ENCODE results near the gene ANKRD13D.

Gene ANKRD13D

GRCh38 chr11:67302571-67303131 is 13.5 kb downstream of the ANKRD13D start:
- peak in 2 of 51 donors; percentile 25 to 43 for DNase-seq

- DNase-seq = peak in 42 of 51 donors; percentile 11 to 82 (median 58)
These were observed 14.2 kb downstream of the ANKRD13D start, which contains the start of gene SSH3 for GRCh38 chr11:67303132-67303834. TSS of gene SSH3 (plus strand) at chr11:67303530. CDS start at chr11:67303626, 96 bp downstream.

GRCh38 chr11:67303835-67304411 is 14.8 kb downstream of the ANKRD13D start:
- DNase-seq = peak in 3 of 51 donors; percentile 7 to 51 (median 38)

- no peak for DNase-seq
These were observed 15.5 kb downstream of the ANKRD13D start for GRCh38 chr11:67304511-67305113.

GRCh38 chr11:67306769-67307544 is 17.9 kb downstream of the ANKRD13D start:
- DNase-seq = no peak

GRCh38 chr11:67307545-67308001 is 18.5 kb downstream of the ANKRD13D start:
- DNase-seq = no peak

GRCh38 chr11:67308031-67308866 is 19.1 kb downstream of the ANKRD13D start:
- DNase-seq = no peak

- DNase-seq = no peak
These were observed 20.1 kb downstream of the ANKRD13D start for GRCh38 chr11:67309166-67309565.

GRCh38 chr11:67309661-67310061 is 20.6 kb downstream of the ANKRD13D start:
- DNase-seq = no peak

GRCh38 chr11:67310246-67311050 is 21.3 kb downstream of the ANKRD13D start:
- DNase-seq = no peak

GRCh38 chr11:67311051-67311555 is 22.0 kb downstream of the ANKRD13D start:
- no peak for DNase-seq

GRCh38 chr11:67311556-67312082 is 22.5 kb downstream of the ANKRD13D start:
- no peak for DNase-seq

GRCh38 chr11:67312187-67313021 is 23.3 kb downstream of the ANKRD13D start:
- DNase-seq = no peak

- no peak for DNase-seq
These were observed 24.2 kb downstream of the ANKRD13D start for GRCh38 chr11:67313125-67313890.

GRCh38 chr11:67314218-67314617 is 25.1 kb downstream of the ANKRD13D start:
- DNase-seq = no peak

GRCh38 chr11:67315325-67315909 is 26.3 kb downstream of the ANKRD13D start:
- no peak for DNase-seq

- no peak for DNase-seq
These were observed 27.7 kb downstream of the ANKRD13D start for GRCh38 chr11:67316882-67317204.
